ENCODE measurements around the gene IL1RAPL2. TPM values are rescaled to one million over a fixed set of nuclear protein-coding genes. Genes with fewer than 3 reads are reported as not detected.

Gene IL1RAPL2
- polyA plus RNA-seq, 1 of the 3 experiments (the other 2 are of a cell fraction): 0.13 TPM

- TF ChIP-seq REST (IDR thresholded peaks at IDR 0.05; ENCODE audit: low read depth, low read length): no peak
- TF ChIP-seq MEF2A (IDR thresholded peaks at IDR 0.05; ENCODE audit: borderline replicate concordance, low read depth): no peak
- TF ChIP-seq USF1 (IDR thresholded peaks at IDR 0.05; ENCODE audit: borderline replicate concordance, low read depth): no peak
- TF ChIP-seq JUND (IDR thresholded peaks at IDR 0.05): no peak
- TF ChIP-seq YY1 (IDR thresholded peaks at IDR 0.05; ENCODE audit: low read depth): no peak
- no peak for TF ChIP-seq NFIC (IDR thresholded peaks at IDR 0.05; ENCODE audit: borderline replicate concordance)
These were observed 131.3 kb downstream of the IL1RAPL2 start (continued) for GRCh38 chrX:104697294-104697693.

- Histone ChIP-seq H3K27ac (ENCODE audit: low read depth in 2 of 2, low read length in 1 of 2) (no peak overlapping the region), H3K9me3 (no peaks in the 10 kb centered on the region), H3K27me3 (ENCODE audit: insufficient read depth) (no peaks in the 10 kb centered on the region), H4K20me1 (ENCODE audit: insufficient read depth) (no peaks in the 10 kb centered on the region), H3K4me1 (ENCODE audit: control insufficient read depth in 1 of 2, insufficient read depth in 2 of 2, low read depth in 1 of 2, low read length in 1 of 2) (no peaks in the 10 kb centered on the region), H3K4me3 (ENCODE audit: low read depth in 2 of 2, low read length in 1 of 2) (no peak overlapping the region), H2AFZ (ENCODE audit: low read depth) (no peak overlapping the region), H3K4me2 (no peak overlapping the region), H3K79me2 (ENCODE audit: insufficient read depth) (no peaks in the 10 kb centered on the region), H3K9ac (no peak overlapping the region), H3K36me3 (replicated peaks in 1 of 2; ENCODE audit: control insufficient read depth in 1 of 2, insufficient read depth in 2 of 2, low read length in 1 of 2) (no peaks in the 10 kb centered on the region), H3K9me2 (no peaks in the 10 kb centered on the region), H3F3A (replicated peaks; ENCODE audit: insufficient read depth) (no peaks in the 10 kb centered on the region)
- 1% methylated on average over 4 of the region's 4 CpGs for WGBS (ENCODE audit: low lambda C conversion rate)
- TF ChIP-seq JUND (IDR thresholded peaks at IDR 0.05) (no peak), RCOR1 (IDR thresholded peaks at IDR 0.05; ENCODE audit: low read length) (no peak), MXI1 (IDR thresholded peaks at IDR 0.05; ENCODE audit: low read depth, low read length) (no peak), RAD21 (IDR thresholded peaks at IDR 0.05; ENCODE audit: low read length) (no peak), YY1 (IDR thresholded peaks at IDR 0.05; ENCODE audit: low read depth) (no peak), TAF1 (IDR thresholded peaks at IDR 0.05; ENCODE audit: borderline replicate concordance, low read depth, low read length) (no peak), GABPA (IDR thresholded peaks at IDR 0.05; ENCODE audit: low read depth) (no peak), MAX (IDR thresholded peaks at IDR 0.05; ENCODE audit: low read depth) (no peak), EZH2phosphoT487 (IDR thresholded peaks at IDR 0.05; ENCODE audit: borderline replicate concordance, low read depth) (no peak), SIN3A (IDR thresholded peaks at IDR 0.05; ENCODE audit: borderline replicate concordance, low read depth, low read length) (no peak), POLR2AphosphoS5 (IDR thresholded peaks at IDR 0.05; ENCODE audit: low read depth, low read length) (no peak), ZBTB33 (IDR thresholded peaks at IDR 0.05; ENCODE audit: borderline replicate concordance, low read depth) (no peak), MEF2A (IDR thresholded peaks at IDR 0.05; ENCODE audit: borderline replicate concordance, low read depth) (no peak), FOXM1 (IDR thresholded peaks at IDR 0.05; ENCODE audit: low read depth) (no peak)
- POLR2A ChIA-PET: no interaction called here
- CTCF ChIA-PET: no interaction called here
- DNase-seq: no peak
These were observed 141.0 kb downstream of the IL1RAPL2 start for GRCh38 chrX:104707042-104707441.

All from SK-N-SH (cell line).